Astrocyte (in vitro differentiated cells and primary cell): ENCODE data around the gene MYL3.

ENCODE experiments used
- EZH2 ChIP-seq: IDR thresholded peaks from 2 replicates; pipeline ENCODE4 v1.6.1; 2012; ENCODE audit warnings: mild to moderate bottlenecking, low read length, inconsistent platforms; ENCODE audit not compliant: insufficient read depth
- TF ChIP-seq, protein P1 (sequence below): IDR thresholded peaks from 2 replicates; pipeline ENCODE4 v1.5.1; 2011; ENCODE audit warnings: low read depth, mild to moderate bottlenecking, inconsistent platforms, low read length, moderate library complexity; ENCODE audit not compliant: insufficient read depth

- TF ChIP-seq, protein P1, sequence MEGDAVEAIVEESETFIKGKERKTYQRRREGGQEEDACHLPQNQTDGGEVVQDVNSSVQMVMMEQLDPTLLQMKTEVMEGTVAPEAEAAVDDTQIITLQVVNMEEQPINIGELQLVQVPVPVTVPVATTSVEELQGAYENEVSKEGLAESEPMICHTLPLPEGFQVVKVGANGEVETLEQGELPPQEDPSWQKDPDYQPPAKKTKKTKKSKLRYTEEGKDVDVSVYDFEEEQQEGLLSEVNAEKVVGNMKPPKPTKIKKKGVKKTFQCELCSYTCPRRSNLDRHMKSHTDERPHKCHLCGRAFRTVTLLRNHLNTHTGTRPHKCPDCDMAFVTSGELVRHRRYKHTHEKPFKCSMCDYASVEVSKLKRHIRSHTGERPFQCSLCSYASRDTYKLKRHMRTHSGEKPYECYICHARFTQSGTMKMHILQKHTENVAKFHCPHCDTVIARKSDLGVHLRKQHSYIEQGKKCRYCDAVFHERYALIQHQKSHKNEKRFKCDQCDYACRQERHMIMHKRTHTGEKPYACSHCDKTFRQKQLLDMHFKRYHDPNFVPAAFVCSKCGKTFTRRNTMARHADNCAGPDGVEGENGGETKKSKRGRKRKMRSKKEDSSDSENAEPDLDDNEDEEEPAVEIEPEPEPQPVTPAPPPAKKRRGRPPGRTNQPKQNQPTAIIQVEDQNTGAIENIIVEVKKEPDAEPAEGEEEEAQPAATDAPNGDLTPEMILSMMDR, result no peak
- no peak for TF ChIP-seq EZH2
Observed at GRCh38 chr3:46824211-46824970, 38.9 kb downstream of the MYL3 start.
